B cell (primary cell): Measurements from ENCODE around the gene PRAC2. TPM values are rescaled to one million over a fixed set of nuclear protein-coding genes. Genes with fewer than 3 reads are reported as not detected.

ENCODE experiments used
- ATAC-seq: fragments of 200-7000 bp; cut with Tn5 transposase; one replicate; pipeline ENCODE4 v1.10.0; 2021; ENCODE audit warnings: low read depth, mild to moderate bottlenecking, moderate number of reproducible peaks, moderate library complexity
- CTCF ChIA-PET: fragments of 350-600 bp; sonication (Branson Sonifier 250); formaldehyde crosslinking; loops from one replicate; lab custom pipeline; 2021; ENCODE audit warnings: antibody characterized with exemption, inconsistent platforms; lab: Charles Lee
- POLR2A ChIA-PET: fragments of 350-600 bp; sonication (Branson Sonifier 250); formaldehyde crosslinking; loops from one replicate; lab custom pipeline; 2021; ENCODE audit warnings: antibody characterized with exemption; lab: Charles Lee
- DNase-seq: peaks from one replicate; pipeline ENCODE4 v3.0.0; 2013
- H2AFZ ChIP-seq: 2 replicates; pipeline ENCODE4 v1.6.1; 2012; ENCODE audit warnings: mild to moderate bottlenecking, low read depth, low read length; ENCODE audit not compliant: insufficient read depth, poor library complexity, severe bottlenecking
- H3K27ac ChIP-seq, 2 donors: 1 replicate in 1 of 2; 2 replicates in 1 of 2; pipeline ENCODE4 v1.5.1; 2012 to 2013; ENCODE audit warnings: low read length in 2 of 2, mild to moderate bottlenecking in 2 of 2, moderate library complexity in 1 of 2
- H3K27me3 ChIP-seq, 4 experiments: fragments of 200-600 bp in 1 of 4; sonication (generic) in 1 of 4; replicated peaks in 1 of 4; 1 replicate in 2 of 4; 2 replicates in 2 of 4; pipeline versions ENCODE4 v1.6.1 to v1.7.0; 2013 to 2016; ENCODE audit warnings: low read length in 3 of 4, mild to moderate bottlenecking in 2 of 4, mixed read lengths in 1 of 4, moderate library complexity in 1 of 4; ENCODE audit not compliant: insufficient read depth in 4 of 4, control insufficient read depth in 3 of 4; ENCODE audit errors: control extremely low read depth in 1 of 4
- H3K36me3 ChIP-seq, 2 experiments: replicated peaks in 1 of 2; 1 replicate in 1 of 2; 2 replicates in 1 of 2; pipeline versions ENCODE4 v1.6.1 to v1.7.1; 2013; ENCODE audit warnings: low read length in 1 of 2; ENCODE audit not compliant: insufficient read depth in 2 of 2, control insufficient read depth in 1 of 2; ENCODE audit errors: control extremely low read depth in 1 of 2, extremely low read depth in 1 of 2
- H3K4me1 ChIP-seq, 2 donors: fragments of 200-600 bp in 1 of 2; sonication (generic) in 1 of 2; 1 replicate in 1 of 2; 2 replicates in 1 of 2; pipeline versions ENCODE4 v1.5.1 to v1.6.1; 2013 to 2017; ENCODE audit warnings: low read length in 2 of 2; ENCODE audit not compliant: control insufficient read depth in 2 of 2, insufficient read depth in 2 of 2
- H3K4me2 ChIP-seq: replicated peaks from 2 replicates; pipeline ENCODE3; 2012; ENCODE audit warnings: mild to moderate bottlenecking, low read depth, low read length; ENCODE audit not compliant: poor library complexity, severe bottlenecking
- H3K4me3 ChIP-seq, 5 experiments: fragments of 200-600 bp in 1 of 5; sonication (generic) in 1 of 5; 1 replicate in 3 of 5; 2 replicates in 2 of 5; pipeline versions ENCODE4 v1.5.1 to v1.7.0; 2011 to 2016; ENCODE audit warnings: low read length in 4 of 5, mild to moderate bottlenecking in 4 of 5, low read depth in 2 of 5, control low read depth in 1 of 5, moderate library complexity in 1 of 5; ENCODE audit not compliant: insufficient read depth in 1 of 5; ENCODE audit errors: control extremely low read depth in 1 of 5, extremely low read depth in 1 of 5
- H3K79me2 ChIP-seq: fragments of 200-600 bp; sonication (generic); one replicate; pipeline ENCODE4 v1.6.0; 2016; ENCODE audit warnings: low read length; ENCODE audit not compliant: control insufficient read depth, insufficient read depth
- H3K9ac ChIP-seq: fragments of 200-600 bp; sonication (generic); 2 replicates; pipeline ENCODE4 v1.6.1; 2017; ENCODE audit warnings: mild to moderate bottlenecking, low read length, moderate library complexity
- H3K9me3 ChIP-seq, 3 donors: one replicate each; pipeline versions ENCODE4 v1.6.1 to v1.7.1; 2013; ENCODE audit warnings: low read length in 2 of 3; ENCODE audit not compliant: control insufficient read depth in 2 of 3, insufficient read depth in 1 of 3; ENCODE audit errors: control extremely low read depth in 1 of 3
- H4K20me1 ChIP-seq: 2 replicates; pipeline ENCODE4 v1.6.0; 2012; ENCODE audit warnings: mild to moderate bottlenecking, low read length; ENCODE audit not compliant: insufficient read depth, control insufficient read depth, poor library complexity, severe bottlenecking
- H3K27ac Mint-ChIP-seq: one replicate; pipeline ENCODE4 v1.8.0; 2021; ENCODE audit warnings: mixed read lengths
- H3K27me3 Mint-ChIP-seq: one replicate; pipeline ENCODE4 v1.8.0; 2021; ENCODE audit warnings: mixed read lengths
- H3K4me1 Mint-ChIP-seq: one replicate; pipeline ENCODE4 v1.8.0; 2021; ENCODE audit warnings: mixed read lengths
- H3K4me3 Mint-ChIP-seq: one replicate; pipeline ENCODE4 v1.8.0; 2021; ENCODE audit warnings: mixed read lengths
- H3K9me3 Mint-ChIP-seq: one replicate; pipeline ENCODE4 v1.8.0; 2022; ENCODE audit warnings: mixed read lengths; ENCODE audit not compliant: insufficient read depth
- EZH2 ChIP-seq: IDR thresholded peaks from 2 replicates; pipeline ENCODE4 v1.6.1; 2012; ENCODE audit warnings: borderline replicate concordance, low read depth, mild to moderate bottlenecking, moderate library complexity, low read length; ENCODE audit not compliant: insufficient read depth, poor library complexity, severe bottlenecking
- WGBS: methylation state at CpG from one replicate; pipeline ENCODE4 v1.1.5; 2013; ENCODE audit warnings: missing lambda C conversion rate; ENCODE audit not compliant: insufficient coverage; 5-methylcytosine and 5-hydroxymethylcytosine counted together
- intact Hi-C: fragments of 100-400 bp; cut with micrococcal nuclease; formaldehyde crosslinking; loops from one replicate; pipeline ENCODE4 v1.10.0; 2022
- polyA plus RNA-seq: library from polyadenylated mRNA; depleted of rRNA; stranded (reverse); fragments of >200 nt; gene quantifications from 2 replicates; pipeline ENCODE4 v1.2.3, GENCODE V29; 2012
- total RNA-seq, 2 donors: library from RNA; stranded (reverse); fragments of 120-200 nt in 1 of 2; gene quantifications; 1 replicate in 1 of 2; 2 replicates in 1 of 2; pipeline versions ENCODE4 v1.2.3 to v1.2.4, GENCODE V29; 2013 to 2022
- TF ChIP-seq, protein P1 (sequence below): fragments of 200-600 bp; IDR thresholded peaks from one replicate; pipeline ENCODE4 v1.8.0; 2022; ENCODE audit warnings: antibody characterized with exemption, mild to moderate bottlenecking

The PRAC2 gene
- total and polyA plus RNA-seq, 2 donors (not counting 1 experiment from before 2014, with no cell fraction given): not detected

DNA sequence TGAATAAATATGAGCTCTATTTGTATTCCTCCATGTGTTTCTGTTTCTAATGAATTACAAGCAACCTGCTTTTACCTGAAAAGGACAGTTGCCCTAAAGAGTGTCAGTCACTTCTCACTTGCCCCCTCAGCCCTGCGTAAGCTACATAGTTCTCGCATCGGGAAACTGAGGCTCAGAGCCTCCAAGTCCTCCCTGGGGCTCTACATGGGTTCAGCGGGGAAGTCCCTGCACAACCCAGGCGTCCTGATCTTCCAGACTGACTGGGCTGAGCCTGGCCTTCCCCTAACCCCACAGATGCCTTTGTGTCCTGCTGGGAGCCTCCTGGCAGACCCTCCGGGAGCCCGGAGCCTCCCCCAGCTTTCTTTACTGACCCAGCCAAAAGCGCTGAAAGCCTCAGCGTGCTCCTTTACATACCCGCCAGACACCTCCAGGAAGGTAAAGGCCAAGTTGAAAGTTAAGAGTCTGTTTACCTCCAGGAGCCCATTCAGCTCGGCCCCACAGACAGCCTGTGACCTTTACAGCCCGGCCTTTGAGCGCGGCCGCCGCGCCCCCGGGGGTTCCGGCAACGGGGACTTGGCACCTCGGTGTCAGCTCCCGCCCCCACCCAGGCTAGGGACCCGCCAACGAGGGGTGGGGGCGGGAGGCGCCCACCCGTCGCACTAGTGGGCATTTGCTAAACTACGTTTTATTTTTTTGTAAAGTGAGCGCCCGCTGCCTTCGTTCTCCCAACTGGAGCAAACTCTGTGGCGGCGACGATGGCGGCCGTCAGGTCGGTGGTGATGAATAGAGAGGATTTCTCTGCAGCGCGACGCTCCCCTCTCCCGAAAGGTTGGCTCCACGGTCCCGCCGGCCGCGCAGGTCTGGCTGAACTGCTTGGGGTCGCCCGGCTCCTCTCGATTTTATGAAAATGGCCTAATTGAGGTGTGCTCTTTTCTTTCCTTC, 10.0 kb downstream of the PRAC2 start:
- 6% methylated on average over 38 of the region's 50 CpGs for WGBS
- peaks cover 26 to 42% of the 10 kb centered on the region in 2 donors for H3K4me1 ChIP-seq
- H3K4me3 ChIP-seq: peak overlapping the region in 1 of 5 experiments; percentile 24
- H4K20me1 ChIP-seq: no peaks in the 10 kb centered on the region
- H3K4me2 ChIP-seq: peak overlapping the region; percentile 59
- DNase-seq (peak; percentile 33), ATAC-seq (no peak)
- peak overlapping the region; percentile 10 for H3K4me3 Mint-ChIP-seq
- no peak overlapping the region for H3K27ac Mint-ChIP-seq
- H3K79me2 ChIP-seq: no peaks in the 10 kb centered on the region
- H3K9me3 ChIP-seq: peaks cover 0 to 21% (median 3%) of the 10 kb centered on the region in 3 donors
- H3K36me3 ChIP-seq: no peaks in the 10 kb centered on the region
- no peak overlapping the region for H3K9ac ChIP-seq
- no peaks in the 10 kb centered on the region for H3K9me3 Mint-ChIP-seq
- no peak for TF ChIP-seq EZH2
- TF ChIP-seq, protein P1, sequence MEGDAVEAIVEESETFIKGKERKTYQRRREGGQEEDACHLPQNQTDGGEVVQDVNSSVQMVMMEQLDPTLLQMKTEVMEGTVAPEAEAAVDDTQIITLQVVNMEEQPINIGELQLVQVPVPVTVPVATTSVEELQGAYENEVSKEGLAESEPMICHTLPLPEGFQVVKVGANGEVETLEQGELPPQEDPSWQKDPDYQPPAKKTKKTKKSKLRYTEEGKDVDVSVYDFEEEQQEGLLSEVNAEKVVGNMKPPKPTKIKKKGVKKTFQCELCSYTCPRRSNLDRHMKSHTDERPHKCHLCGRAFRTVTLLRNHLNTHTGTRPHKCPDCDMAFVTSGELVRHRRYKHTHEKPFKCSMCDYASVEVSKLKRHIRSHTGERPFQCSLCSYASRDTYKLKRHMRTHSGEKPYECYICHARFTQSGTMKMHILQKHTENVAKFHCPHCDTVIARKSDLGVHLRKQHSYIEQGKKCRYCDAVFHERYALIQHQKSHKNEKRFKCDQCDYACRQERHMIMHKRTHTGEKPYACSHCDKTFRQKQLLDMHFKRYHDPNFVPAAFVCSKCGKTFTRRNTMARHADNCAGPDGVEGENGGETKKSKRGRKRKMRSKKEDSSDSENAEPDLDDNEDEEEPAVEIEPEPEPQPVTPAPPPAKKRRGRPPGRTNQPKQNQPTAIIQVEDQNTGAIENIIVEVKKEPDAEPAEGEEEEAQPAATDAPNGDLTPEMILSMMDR: no peak
- POLR2A ChIA-PET: interaction anchor here (0.6 kb wide), 1 partner anchor 15 kb away, joined by 3 read pairs; no protein-coding TSS in a partner anchor
- peaks cover 19% of the 10 kb centered on the region for H3K4me1 Mint-ChIP-seq
- peak overlapping the region; percentile 22 for H2AFZ ChIP-seq
- no peak overlapping the region for H3K27ac ChIP-seq
- H3K27me3 ChIP-seq: peaks cover 0 to 84% (median 66%) of the 10 kb centered on the region in 4 experiments
- H3K27me3 Mint-ChIP-seq: peaks cover 81% of the 10 kb centered on the region
- CTCF ChIA-PET: interaction anchor here (0.8 to 1.2 kb wide), 2 partner anchors 9 to 11 kb away, joined by 3 read pairs; no protein-coding TSS in a partner anchor
- intact Hi-C loops: no loop called here
